GM19372 (cell line): ENCODE measurements around the gene SPATA2.

Experiments
- ATAC-seq: cut with Tn5 transposase; IDR thresholded peaks from one replicate; pipeline ENCODE4 v1.9.1; 2021; ENCODE audit warnings: mild to moderate bottlenecking, low read depth, moderate library complexity; ENCODE audit not compliant: unreplicated experiment

SPATA2 gene

DNA sequence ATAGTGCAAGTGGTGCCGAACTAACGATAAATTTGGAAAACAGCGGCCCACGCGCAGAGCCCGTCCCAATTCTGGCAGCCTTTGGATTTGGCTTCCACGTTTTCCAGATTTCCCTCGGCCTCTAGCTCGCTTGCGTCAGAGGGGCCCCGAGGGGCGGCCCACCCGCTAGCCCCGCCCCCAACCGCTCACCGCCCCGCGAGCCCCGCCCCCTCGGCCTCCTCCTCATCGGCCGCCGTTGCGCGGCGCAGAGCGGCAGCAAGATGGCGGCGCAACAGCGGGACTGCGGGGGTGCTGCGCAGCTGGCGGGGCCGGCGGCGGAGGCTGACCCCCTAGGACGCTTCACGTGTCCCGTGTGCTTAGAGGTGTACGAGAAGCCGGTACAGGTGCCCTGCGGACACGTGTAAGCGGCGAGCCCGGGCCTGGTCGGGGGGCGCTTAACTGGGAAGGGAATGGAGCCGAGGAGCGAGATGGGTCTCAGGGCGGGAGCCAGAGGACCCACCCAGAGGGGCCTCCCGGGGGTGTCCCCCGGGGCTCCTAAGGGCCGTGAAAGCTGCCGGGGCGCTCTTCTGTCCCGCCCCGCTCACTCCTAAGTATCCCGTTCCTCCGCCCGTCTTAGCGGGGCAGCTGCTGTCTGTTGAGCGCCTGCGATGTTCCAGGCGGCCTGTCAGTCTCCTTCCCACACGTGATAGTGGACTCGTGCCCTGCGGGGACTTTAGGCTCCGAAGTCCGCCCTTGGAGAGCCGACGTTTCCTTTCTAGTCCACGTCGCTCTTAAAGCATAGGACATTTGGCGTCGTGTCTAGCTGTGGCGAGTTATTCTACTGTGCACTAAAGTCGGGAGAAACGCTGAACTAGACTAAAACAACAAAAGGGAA is 21.1 kb upstream of the SPATA2 start, which contains the start of gene RNF114:
TSS of gene RNF114 (plus strand) at position 245 of the 874 bp plus-strand sequence. CDS start at position 261, 16 bp downstream.
- ATAC-seq = peak; percentile 63

DNA sequence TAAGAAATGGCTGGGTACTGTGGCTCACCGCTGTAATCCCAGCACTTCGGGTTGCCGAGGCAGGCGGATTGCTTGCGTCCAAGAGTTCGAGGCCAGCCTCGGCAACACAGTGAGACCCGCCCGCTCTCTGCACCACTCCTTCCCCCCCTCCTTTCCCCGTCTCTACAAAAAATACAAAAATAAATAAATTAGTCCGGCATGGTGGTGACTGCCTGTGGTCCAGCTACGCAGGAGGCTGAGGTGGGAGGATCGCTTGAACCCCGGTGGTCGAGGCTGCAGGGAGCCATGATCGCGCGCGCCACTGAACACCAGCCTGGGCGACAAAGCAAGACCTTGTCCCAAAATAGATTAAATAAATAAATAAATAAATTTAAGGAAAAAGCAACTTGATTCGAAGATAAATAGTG is 20.4 kb upstream of the SPATA2 start:
- peak; percentile 6 for ATAC-seq

DNA sequence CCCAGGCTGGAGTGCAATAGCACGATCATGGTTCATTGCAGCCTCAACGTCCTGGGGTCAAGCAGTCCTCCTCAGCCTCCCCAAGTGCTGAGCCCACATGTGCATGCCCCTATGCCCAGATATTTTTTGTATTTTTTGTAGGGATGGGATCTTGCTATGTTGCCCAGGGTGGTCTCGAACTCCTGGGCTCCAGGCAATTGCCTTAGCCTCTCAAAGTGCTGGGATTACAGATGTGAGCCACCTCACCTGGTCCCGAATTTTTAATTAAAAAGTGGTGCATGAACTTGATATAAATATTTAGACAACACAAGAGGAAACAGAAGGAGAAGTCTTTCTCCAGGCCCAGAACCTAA is 13.8 kb upstream of the SPATA2 start:
- ATAC-seq = no peak

DNA sequence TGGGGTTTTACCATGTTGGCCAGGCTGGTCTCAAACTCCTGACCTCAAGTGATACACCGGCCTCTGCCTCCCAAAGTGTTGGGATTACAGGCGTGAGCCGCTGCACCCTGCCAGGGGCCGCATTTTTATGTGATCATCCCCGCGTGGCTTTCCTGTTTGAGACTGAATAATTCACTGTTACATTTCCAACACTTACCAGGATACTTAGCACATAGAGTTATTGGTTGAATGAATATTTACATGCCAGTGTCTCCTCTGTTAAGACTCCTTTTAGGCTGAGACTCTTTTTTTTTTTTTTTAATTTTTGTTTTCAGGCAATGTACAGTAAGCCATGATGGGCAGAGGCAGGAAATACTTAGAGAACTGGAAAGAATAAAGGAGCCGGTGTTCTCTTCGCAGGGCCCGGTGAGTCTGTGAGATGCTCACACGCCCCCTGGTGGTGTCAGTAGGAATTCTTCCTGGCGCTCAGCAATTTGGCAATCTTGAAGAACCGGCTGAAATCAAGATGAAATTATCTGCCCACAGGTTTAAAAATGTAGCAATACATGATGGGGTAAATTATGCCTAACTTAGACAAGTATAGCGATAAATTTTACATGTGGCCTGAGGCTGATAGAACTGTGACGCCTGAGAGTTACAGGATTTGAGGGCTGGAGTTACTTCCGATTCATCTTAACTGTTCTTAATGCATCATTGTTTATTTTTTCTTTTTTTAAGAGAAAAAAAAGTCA is 13.2 kb upstream of the SPATA2 start:
- no peak for ATAC-seq

DNA sequence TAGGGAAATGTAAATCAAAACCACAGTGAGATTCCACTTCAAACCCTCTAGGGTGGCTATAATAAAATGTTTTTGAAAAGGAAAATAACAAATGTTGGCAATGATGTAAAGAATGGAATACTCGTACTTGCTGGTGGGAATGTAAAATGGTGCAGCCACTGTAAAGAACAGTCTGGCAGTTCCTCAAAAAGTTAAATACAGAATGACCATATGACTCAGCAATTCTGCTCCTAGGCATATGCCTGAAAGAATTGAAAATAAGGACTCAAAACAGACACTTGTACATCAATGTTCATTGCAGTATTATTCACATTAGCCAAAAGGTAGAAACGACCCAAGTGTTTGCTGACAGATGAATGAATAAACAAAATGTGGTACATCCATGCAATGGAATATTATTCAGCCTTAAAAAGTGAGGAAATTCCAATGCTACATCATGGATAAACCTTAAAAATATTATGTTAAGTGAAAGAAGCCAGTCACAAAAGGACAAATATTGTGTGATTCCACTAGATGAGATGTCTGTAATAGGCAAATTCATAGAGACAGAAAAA is 10.6 kb upstream of the SPATA2 start:
- ATAC-seq = no peak

DNA sequence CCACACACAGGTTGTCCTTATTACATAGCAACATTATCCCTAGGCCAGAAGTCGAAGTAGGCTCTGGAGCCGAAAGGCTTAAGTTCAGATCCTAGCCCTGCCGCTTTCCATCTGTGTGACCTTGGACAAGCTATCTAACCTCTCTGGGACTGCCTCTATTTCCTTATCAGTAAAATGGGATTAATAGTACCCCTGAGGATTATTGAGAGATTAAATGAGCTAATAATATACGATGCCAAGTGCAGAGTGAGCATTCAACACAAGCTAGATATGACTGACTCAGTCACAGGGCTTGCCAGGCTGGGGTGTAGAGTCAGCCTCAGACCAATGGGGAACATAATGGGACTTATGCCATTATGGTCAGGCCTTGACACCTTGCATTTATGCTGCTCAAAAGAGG is 8.9 kb upstream of the SPATA2 start:
- no peak for ATAC-seq

DNA sequence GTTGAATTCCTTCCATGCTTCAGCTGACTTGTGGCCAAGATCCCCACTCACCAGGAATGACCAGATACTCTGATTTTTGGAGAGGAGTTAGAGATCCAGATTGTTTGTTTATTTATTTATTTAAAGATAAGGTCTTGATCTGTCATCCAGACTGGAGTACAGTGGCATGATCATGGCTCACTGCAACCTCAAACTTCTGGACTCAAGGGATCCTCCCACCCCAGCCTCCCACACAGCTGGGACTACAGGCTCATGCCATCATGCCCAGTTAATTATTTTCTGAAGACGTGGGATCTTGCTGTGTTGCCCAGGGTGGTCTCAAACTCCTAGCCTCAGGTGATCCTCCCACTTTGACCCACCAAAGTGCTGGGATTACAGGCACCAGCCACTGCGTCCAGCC is 4.1 kb upstream of the SPATA2 start:
- ATAC-seq = no peak

DNA sequence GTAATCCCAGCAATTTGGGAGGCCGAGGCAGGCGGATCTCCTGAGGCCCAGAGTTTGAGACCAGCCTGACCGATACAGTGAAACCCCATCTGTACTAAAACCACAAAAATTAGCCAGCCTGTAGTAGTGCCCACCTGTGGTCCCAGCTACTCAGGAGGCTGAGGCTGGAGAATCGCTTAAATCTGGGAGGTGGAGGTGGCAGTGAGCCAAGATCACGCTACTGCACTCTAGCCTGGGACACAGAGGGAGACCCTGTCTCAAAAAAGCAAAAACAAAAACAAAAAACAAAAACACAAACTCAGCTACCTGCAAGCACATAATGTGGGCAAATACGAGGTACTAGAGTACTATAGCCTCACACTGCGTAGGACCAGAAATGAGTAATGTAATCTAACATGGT is 3.7 kb upstream of the SPATA2 start:
- no peak for ATAC-seq

DNA sequence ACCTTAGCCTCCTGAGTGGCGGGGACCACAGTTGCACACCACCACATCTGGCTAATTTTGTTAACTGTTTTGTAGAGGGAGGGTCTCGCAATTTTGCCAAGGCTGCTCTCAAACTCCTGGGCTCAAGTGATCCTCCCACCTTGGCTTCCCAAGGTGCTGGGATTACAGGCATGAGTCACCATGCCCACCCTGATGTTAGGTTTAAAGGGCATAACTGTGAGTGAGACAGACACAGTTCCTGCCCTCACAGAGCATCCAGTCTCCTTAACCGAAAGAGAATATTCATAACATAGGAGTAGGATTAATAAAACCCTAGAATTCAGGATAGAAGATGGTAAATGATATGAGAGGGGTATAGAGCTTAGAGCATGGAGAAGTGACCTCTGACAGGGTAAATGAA is 3.1 kb upstream of the SPATA2 start:
- ATAC-seq = no peak

DNA sequence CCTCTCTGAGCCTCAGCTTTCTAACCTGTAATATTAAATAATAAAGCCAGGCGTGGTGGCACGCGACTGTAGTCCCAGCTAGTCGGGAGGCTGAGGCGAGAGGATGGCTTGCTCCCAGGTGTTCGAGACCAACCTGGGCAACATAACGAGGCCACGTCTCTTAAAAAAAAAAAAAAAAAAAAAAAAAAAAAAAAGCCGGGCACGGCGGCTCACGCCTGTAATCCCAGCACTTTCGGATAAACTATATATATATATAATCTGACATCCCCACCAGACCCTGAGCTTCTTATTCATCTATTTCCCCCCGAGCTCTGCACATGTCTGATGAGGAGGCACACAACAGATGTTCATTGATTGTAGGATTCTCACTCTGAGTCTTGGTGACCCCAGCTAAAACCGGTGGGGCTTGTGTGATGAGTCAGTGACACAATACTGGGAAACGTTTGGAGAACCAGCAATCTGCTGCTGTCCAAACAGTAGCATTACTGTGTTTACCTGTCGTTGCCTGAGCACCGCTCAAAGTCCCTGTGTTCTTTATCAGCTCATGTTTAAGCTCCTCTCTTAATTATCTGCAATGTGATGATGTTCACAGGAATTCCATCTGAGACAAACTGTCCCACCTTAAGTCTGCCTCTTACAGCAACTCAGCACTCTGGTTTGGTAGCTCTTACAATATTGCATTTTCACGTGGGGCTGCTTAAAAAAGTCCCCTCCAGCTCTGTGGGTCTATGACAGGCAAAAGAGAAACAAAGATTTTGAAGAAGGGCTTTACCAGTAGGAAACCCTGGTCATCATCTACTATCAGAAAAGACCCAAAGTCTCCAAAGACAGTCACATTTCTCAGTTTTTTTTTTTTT is 1.0 kb upstream of the SPATA2 start:
- no peak for ATAC-seq

DNA sequence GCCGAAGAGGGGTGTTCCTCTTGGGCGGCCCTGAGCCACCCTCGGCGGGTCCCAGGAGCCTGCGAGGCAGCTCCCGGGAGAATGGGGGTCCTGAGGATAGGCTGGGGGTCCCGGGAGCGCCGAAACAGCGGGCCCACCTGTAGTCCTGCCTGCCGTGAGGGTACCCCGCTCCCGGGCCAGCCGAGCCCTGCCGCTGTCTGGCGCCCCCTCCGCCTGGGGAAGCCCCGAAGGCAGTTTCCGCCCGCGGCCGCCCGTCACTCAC is 280 bp downstream of the SPATA2 start:
- ATAC-seq = peak; percentile 33

DNA sequence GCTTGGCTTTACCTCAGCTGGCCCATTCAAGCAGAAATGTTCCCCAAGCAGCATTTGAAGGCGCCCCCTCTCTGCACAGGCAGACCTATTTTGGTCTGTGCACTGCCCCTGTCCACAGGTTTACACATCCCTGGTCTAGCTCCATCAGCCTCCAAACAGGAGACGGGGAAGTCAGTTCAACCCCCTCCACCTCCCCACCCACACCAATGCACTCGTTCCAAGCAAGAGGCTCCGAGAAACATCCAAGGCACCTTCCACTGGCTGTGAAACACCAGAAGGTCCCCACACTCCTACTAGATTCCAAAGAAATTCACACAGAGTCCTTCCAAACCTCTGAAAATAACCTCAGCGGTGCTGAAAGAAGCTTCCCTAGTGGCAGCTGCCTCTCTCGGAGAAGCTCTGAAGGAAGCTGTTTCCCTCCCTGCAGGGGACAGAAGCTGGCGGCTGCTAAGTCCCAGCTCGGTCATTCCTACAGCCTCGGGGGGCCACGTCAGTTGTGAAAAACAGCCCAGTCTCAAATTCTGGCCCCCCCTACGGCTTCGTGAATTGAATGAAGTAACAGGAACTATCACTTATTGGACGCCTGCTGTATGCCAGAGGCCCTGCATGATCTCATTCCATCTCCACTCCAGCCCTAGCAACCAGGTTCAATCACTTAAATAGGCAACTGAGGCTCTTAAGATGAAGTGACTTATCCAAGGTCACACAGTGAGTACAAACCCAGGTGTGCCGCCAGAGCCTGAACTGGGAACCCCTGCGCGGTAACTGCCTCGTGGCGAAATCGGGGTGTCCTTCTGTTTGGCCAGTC is 815 bp downstream of the SPATA2 start:
- no peak for ATAC-seq

DNA sequence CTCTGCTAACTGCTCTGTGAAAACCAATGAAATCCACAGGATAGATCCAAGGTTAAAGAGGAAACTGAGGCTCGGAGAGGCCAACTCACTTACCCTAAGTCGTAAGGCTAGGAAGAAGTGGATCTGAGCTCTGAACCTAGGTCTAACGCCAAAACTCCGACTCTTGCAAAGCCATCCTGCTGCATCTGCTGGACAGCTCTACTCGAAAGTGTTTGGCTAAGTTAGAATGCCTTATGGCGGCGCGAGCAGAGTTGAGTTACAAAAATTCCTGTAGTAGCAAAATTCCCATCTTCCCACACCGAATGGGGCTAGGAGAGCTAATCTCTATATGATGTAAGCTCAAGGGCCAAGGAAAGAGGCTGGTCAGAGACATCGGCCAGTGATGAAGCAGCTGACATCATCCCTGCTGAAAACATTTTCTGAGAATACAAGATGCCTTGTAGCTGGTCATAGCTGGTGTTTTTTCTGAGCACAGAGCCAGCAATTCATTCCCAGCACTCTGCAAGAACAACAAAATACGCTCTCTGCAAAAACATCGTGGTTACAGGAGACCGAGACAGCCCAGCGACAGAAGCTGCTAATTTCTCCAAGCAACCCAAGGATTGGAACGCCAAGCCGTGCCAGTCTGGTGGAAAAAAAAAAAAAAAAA is 1.8 kb downstream of the SPATA2 start:
- ATAC-seq = no peak

DNA sequence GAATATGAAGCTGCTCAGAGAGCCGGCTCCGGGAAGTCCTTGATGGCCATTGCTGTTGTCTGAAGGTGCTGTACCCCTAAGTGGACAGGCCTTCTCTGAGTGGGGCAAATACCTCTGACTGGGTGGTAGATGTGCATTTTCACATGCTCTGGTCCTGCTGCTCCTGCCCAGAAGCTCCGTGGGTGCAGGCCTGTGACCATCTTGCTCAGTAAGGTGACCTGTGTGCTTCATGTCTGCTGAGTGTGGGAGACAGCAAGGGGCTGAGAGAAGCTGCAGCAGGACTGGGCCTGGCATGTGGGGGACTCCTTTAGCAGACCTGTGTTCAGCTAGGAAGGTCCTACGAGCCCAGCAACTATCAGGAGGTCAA is 5.0 kb downstream of the SPATA2 start:
- no peak for ATAC-seq

DNA sequence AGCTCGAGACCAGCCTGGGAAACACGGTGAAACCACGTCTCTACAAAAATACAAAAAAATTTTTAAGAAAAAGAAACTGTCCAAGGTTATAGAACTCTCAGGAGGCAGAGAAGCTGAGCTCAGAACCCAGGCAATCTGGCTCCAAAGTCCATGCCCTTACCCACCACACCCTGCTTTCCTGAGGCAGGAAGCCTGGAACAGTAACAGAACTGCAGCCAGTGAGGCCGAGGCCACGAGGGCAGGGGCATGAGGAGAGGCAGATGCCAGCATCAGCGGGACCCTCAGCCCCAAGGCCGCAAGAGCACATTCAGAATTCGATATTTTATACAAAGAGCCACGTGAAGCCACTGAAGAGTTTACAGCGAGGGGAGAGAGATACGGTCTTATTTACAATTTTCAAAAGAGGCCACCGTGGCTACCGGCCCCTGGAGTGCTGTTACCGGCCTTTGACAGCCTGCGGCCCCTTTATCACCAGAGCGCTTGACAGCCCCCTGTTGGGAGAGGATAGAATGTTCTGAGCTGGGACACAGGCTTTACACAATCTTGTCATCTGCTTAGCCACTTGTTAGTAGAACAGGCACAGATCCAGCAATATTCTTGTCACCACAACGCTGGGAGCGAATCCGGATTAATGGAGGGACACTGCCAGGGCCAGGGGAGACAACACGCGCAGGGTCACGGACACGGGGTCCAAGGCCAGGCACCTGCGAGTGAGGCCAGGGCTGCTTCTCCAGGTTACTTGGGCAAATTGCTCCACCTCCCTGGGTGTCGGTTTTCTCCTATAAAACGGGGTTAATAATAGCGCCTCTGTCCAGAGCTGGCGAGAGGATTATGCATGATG is 5.6 kb downstream of the SPATA2 start:
- no peak for ATAC-seq

DNA sequence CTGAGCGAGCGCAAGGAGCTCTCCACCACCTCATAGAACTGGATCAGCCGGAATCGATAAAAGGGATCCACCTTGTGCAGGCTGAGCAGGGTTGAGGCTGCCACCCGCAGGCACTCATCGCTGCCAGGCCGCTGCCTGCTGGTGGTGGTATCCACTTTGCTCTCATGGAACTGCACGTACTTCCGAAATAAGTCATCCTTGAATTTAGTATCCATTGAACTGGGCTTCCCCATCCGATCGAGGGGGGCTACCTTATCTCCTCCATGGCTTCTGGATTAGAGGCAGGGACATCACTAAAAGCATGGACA is 7.1 kb downstream of the SPATA2 start:
- ATAC-seq = no peak

DNA sequence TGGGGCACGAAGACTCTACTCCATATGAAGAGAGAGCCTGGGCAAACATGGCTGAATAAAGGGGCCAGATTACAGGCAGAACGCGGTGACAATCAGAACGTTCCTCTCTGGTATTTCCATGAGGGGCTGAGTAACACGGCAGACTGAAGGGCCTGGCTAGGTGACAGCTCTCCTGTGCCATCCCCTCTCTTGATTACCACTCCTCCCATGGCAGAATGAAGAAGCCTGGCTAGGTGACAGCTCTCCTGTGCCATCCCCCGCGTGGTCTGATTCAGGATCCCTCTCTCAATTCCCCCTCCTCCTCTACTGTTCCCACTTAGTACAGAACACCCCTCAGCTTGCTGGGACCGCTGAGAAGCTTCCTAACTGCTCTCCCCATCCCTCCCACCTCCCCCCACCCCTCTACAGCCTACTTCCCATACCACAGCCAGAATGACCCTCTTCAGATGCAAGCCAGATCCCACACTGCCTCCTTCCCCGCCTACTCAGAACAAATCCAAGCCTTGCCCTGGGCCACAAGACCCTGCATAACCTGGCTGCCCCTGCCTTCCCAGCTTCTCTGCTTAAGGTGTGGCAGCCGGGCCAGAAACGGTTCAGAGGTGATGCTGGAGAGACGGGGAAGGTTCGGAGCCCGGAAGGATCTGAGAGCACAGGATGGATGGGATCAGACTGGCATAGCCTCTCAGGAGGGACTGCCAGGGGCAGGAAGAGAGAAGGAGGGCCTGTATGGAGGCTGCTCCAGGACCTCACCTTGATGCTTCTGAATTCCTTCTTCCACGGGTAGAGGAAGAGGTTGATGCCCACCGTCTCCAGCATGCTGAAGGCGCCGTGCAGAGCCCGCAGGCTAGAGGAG is 7.7 kb downstream of the SPATA2 start:
- no peak for ATAC-seq

DNA sequence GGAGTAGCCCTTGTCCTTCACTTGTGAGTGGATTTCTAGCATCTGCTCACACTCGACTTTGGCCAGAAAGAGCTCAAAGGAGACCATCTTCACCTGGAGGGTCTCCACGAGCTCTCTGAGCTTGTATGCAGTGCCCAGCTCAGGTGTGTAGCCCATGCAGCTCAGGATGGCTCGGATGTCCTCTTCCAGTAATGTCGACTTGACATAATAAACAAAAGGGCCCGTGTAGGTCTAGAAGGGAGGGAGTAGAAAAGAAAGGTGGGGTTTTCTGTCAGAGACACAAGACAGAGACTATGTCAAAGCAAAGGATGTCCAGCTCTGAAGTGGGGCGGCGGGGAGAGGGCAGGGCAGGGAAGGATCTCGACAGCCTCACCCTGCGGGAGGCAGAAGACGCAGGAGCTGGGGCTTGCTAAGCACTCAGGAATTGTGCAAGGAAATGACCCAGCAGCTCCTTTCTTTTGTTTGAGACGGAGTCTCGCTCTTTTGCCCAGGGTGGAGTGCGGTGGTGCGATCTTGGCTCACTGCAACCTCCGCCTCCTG is 8.6 kb downstream of the SPATA2 start:
- no peak for ATAC-seq
